NCI-H1436 (cell line): ENCODE measurements around the gene MYOG.

Source experiments
- DNase-seq: peaks from one replicate; lab custom pipeline; 2025; lab: John Stamatoyannopoulos, UW

MYOG gene

GRCh38 chr1:203090421-203091198 is 4.8 kb upstream of the MYOG start:
- DNase-seq = no peak

GRCh38 chr1:203089651-203090045 is 3.8 kb upstream of the MYOG start:
- DNase-seq = no peak

- no peak for DNase-seq
Measured at GRCh38 chr1:203089001-203089650, 3.3 kb upstream of the MYOG start.

GRCh38 chr1:203088441-203088840 is 2.6 kb upstream of the MYOG start:
- DNase-seq = no peak

- DNase-seq = no peak
Measured at GRCh38 chr1:203086992-203087763, 1.4 kb upstream of the MYOG start.

- no peak for DNase-seq
Measured at GRCh38 chr1:203084588-203085527, 954 bp downstream of the MYOG start.

- no peak for DNase-seq
Measured at GRCh38 chr1:203083463-203083921, 2.3 kb downstream of the MYOG start.

GRCh38 chr1:203082571-203083462 is 3.0 kb downstream of the MYOG start:
- DNase-seq = no peak

- no peak for DNase-seq
Measured at GRCh38 chr1:203082231-203082505, 3.6 kb downstream of the MYOG start.

GRCh38 chr1:203081465-203082230 is 4.2 kb downstream of the MYOG start:
- no peak for DNase-seq

GRCh38 chr1:203080456-203080855 is 5.4 kb downstream of the MYOG start:
- DNase-seq = no peak

- no peak for DNase-seq
Measured at GRCh38 chr1:203078478-203078877, 7.3 kb downstream of the MYOG start.

- no peak for DNase-seq
Measured at GRCh38 chr1:203077956-203078355, 7.9 kb downstream of the MYOG start.

GRCh38 chr1:203077367-203077766 is 8.4 kb downstream of the MYOG start:
- no peak for DNase-seq

- no peak for DNase-seq
Measured at GRCh38 chr1:203076031-203076511, 9.7 kb downstream of the MYOG start.

- DNase-seq = no peak
Measured at GRCh38 chr1:203075236-203076030, 10.4 kb downstream of the MYOG start.

GRCh38 chr1:203074610-203075009 is 11.2 kb downstream of the MYOG start:
- no peak for DNase-seq

GRCh38 chr1:203073469-203073868 is 12.3 kb downstream of the MYOG start:
- no peak for DNase-seq

- no peak for DNase-seq
Measured at GRCh38 chr1:203072911-203073310, 12.9 kb downstream of the MYOG start.
